NCI-H2081 treated with DMSO at 0.1 percent for 48 hours (cell line): ENCODE data around the gene UVSSA.
"Not testable (repeated sequence)": the region's sequence is repeated elsewhere in the genome, so short reads cannot be mapped to it uniquely, and the experiment has no call there.

ENCODE experiments used
- DNase-seq: peaks from one replicate; lab custom pipeline; 2025; lab: John Stamatoyannopoulos, UW

UVSSA gene

GRCh38 chr4:1364748-1365147 is 17.7 kb downstream of the UVSSA start:
- DNase-seq: no peak

- DNase-seq: peak; percentile 42
These were observed 18.5 kb downstream of the UVSSA start for GRCh38 chr4:1365271-1366178.

GRCh38 chr4:1366371-1367229 is 19.6 kb downstream of the UVSSA start:
- DNase-seq: no peak

- no peak for DNase-seq
These were observed 20.4 kb downstream of the UVSSA start for GRCh38 chr4:1367230-1367935.

- no peak for DNase-seq
These were observed 20.9 kb downstream of the UVSSA start for GRCh38 chr4:1367936-1368289.

GRCh38 chr4:1368421-1369090 is 21.5 kb downstream of the UVSSA start:
- no peak for DNase-seq

GRCh38 chr4:1369091-1369450 is 22.1 kb downstream of the UVSSA start:
- DNase-seq: no peak

- no peak for DNase-seq
These were observed 22.6 kb downstream of the UVSSA start for GRCh38 chr4:1369479-1370079.

GRCh38 chr4:1370321-1371124 is 23.5 kb downstream of the UVSSA start:
- no peak for DNase-seq

GRCh38 chr4:1371176-1372165 is 24.5 kb downstream of the UVSSA start:
- no peak for DNase-seq

GRCh38 chr4:1372576-1372975 is 25.6 kb downstream of the UVSSA start:
- DNase-seq: not testable (repeated sequence)

GRCh38 chr4:1373892-1374705 is 27.1 kb downstream of the UVSSA start:
- no peak for DNase-seq

GRCh38 chr4:1374706-1375045 is 27.7 kb downstream of the UVSSA start:
- DNase-seq: no peak

- DNase-seq: no peak
These were observed 28.2 kb downstream of the UVSSA start for GRCh38 chr4:1375051-1375721.

- DNase-seq: no peak
These were observed 28.8 kb downstream of the UVSSA start for GRCh38 chr4:1375761-1376322.

- no peak for DNase-seq
These were observed 29.4 kb downstream of the UVSSA start for GRCh38 chr4:1376391-1376840.

GRCh38 chr4:1376841-1377605 is 30.0 kb downstream of the UVSSA start:
- no peak for DNase-seq
